NCI-H1105 treated with DMSO at 0.1 percent for 48 hours (cell line): ENCODE measurements around the gene CDC42SE1.

Experiments used
- DNase-seq: peaks from one replicate; lab custom pipeline; 2025; lab: John Stamatoyannopoulos, UW

CDC42SE1 gene

DNA sequence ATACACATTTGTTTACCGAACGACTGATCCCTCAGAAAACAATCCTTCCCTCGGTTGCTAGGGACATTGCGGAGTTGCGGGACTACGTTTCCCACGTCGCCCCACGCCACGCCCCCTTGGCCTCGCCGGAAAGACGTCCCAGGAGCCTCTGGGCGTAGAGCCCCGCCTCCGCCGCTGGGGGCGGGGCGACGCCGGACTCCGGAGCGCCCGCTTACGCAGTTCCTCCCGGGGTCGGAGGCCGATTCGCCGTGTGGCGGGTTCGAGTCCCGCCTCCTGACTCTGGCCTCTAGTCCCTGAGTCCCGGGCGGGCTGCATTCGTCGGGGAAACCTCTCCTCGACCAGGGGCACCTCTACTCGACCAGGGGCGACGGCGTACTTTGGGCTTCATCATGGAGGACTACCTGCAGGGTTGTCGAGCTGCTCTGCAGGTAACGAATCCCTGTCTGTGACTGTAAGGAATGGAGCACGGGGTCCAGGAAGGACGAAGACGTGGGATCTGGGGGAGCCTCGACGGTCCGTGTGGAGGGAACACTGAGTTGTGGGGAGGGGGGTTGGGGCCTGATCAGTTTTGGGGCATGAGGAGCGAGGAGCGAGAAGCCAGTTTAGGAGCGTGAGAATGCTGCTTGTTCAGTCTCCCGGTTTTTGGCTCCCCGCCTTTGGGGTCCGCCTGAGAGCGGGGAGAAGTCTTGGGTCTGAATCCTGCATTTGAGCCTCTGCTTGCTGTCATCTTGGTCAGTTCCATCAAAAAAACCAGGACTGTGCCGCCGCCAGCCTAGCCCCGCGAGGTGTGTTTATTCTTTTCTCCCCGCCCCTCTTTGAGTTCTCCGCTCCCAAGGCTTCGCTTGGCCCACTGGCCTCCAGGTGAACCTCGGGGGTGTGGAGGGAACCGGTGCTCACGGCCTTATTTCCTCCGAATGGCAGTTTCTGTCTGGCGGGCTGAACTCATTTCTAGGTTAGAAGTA, 50.9 kb downstream of the CDC42SE1 start, which contains the start of gene PRUNE1:
PRUNE1 (plus strand) TSS at position 206 of the 962 bp plus-strand sequence; CDS start at position 390, 184 bp downstream.
- peak; percentile 93 for DNase-seq

DNA sequence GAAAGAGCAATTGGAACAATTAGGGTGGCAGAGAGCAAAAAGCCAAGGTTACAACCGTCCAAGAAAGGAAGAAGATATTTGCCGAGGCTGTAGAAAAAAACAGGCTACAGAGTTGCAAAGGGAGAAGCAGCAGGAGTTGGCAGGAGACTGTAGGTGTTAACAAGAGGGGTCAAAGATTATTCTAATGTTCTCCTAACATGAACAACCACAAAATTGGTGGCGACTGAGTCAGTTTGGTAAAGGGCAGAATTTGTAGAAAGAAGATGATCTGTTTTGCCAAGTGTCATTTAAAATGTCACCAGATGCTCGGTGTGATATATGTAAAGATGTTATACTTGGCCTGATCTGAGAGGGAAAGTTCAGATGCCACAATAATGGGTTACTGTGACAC, 51.6 kb downstream of the CDC42SE1 start:
- DNase-seq = no peak

DNA sequence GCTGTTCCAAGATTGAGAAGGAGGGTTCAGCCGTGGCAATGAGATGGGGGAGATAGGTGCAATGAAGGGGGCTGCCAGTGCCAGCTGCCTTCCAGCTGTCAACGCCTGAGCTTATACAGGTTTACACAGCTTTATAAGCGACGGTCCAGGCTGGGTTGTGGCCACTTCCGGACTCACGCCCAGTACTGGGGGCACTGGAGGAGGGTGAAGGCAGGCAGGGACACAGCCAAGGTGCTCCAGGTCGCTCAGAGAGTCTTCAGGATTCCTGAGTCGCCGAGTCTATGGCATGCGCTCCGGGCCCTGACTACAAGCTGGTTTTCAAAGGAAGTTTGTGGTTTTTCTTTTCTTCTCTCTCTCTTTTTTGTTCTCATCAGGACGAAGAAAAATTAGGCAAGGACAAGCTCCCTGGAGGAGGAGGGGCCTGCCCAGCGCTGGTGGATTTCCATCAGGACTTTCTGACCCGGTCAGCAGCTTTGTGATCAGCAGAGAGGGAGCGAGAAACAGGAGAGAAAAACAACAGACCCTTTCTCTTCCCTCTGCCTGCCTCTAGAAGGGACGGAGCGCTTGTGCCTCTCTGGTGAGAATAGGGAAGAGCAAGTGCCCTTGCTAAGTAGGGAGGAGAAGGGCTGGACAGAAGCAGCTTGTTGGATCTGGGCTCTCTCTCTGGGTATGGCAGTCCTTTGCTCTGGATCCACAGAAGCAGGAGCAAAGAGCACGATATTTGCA, 52.9 kb downstream of the CDC42SE1 start, which contains the start of gene MINDY1:
MINDY1 (minus strand) TSS at position 576 of the 726 bp plus-strand sequence. CDS start 4,285 bp downstream, outside the sequence.
- peak; percentile 76 for DNase-seq

DNA sequence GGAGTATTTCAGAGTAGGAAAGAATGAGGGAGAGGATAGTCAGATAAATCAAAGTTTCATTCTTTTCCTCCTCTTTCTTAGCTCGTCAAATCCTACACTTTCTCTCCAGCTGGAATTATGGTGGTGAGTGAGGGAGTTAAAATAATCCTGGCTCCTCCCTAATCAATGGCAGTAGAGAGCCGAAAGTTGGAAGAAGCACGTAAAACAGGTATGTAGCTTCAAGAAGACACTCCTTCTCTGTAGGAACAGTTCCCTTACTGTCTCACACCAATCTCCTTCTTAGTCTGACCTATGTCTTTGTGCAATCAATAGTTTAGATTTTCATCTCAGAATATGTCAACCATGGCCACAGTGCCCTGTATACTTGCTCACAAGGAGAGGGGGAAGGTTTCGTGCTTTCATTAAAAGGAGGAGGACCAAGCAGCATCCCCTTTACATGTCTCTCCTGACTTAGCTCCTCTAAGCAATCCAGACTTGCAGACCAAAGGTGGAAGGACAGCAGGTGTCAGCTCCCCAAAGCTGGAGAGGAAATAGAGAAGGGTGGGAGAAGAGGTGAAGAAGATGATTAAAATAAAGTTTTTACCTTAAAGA, 53.6 kb downstream of the CDC42SE1 start:
- DNase-seq = no peak

DNA sequence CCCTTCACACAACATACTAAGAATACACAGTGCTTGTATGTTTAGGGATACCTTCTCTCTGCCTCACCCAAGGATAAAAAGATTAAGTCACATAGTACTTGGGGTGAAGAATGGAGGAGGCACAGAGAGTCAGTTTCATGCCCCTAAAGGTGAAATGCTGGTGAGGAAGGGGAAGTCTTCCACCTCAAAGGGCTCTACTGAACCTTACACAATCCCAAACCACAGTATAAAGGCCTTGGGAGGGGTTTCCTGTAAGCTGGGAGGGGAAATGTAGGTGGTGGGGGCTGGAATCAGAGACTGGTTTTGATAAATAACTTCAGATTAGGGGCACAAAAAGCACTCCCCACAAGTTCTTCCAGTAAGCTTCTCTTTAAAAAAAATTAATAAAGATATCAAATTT, 56.2 kb downstream of the CDC42SE1 start:
- DNase-seq = no peak

DNA sequence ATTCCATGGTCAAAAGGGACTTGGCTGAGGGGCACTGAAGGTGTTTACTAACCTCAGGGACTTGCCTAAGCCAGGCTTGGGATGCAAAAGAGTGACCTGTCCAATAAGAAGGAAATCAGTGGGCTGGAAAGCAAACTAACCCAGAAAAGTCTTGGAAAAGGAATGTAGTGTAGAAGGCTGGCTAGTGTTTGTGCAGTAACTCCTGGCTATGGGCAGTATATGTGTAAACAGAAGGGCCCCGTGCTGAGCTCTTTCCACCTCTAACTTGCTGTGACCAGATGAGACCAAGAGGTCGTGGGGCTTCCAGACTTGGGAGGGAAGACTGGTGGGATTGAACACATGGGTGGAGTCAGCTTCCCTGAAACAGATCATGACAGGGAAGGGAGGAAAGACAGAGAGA, 56.8 kb downstream of the CDC42SE1 start:
- DNase-seq = no peak

DNA sequence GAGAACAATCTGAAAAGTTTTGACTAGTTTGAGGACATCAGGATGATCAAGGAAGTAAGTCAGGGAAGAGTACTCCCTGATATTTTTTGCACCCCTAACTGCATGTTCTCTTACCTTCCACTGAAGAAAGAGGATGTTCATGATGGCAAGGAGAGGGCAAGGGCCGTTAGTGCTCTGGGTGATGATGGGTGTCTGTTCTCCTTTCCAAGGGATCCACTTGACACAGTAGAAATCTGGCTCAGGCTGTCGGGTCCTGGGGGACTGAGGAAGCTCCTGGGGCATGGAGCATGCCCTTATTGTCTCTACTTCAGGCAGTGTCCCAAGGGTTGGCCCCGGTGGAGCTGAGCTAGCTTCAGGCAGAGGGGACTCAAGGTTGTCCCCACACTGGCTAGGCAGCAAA, 57.4 kb downstream of the CDC42SE1 start:
- no peak for DNase-seq

DNA sequence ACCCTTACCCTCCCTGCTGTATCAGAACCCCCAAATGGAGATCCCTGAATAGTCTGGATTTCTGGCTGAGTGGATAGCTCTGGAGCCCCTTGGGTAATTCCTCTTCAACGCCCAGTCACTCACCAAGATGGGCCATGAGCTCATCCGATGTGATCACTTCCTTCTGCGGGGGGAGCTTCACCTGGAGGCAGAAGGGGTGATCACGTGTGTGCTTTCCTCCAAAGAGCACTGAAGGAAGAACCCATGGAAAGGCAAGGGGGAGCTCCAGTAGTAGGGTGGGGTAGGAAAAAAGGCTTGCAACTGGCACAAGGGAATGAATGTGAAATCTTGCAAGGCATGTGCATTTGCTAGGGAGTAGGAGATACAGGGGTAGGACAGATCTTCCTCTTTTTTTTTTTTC, 57.8 kb downstream of the CDC42SE1 start:
- DNase-seq = no peak
